NCI-H2081 (cell line): ENCODE data around the gene DMWD.
"Not testable (repeated sequence)": the region's sequence is repeated elsewhere in the genome, so short reads cannot be mapped to it uniquely, and the experiment has no call there.

Source experiments
- DNase-seq, 2 experiments: peaks; one replicate each; lab custom pipeline; 2025; lab: John Stamatoyannopoulos, UW

Gene DMWD

DNA sequence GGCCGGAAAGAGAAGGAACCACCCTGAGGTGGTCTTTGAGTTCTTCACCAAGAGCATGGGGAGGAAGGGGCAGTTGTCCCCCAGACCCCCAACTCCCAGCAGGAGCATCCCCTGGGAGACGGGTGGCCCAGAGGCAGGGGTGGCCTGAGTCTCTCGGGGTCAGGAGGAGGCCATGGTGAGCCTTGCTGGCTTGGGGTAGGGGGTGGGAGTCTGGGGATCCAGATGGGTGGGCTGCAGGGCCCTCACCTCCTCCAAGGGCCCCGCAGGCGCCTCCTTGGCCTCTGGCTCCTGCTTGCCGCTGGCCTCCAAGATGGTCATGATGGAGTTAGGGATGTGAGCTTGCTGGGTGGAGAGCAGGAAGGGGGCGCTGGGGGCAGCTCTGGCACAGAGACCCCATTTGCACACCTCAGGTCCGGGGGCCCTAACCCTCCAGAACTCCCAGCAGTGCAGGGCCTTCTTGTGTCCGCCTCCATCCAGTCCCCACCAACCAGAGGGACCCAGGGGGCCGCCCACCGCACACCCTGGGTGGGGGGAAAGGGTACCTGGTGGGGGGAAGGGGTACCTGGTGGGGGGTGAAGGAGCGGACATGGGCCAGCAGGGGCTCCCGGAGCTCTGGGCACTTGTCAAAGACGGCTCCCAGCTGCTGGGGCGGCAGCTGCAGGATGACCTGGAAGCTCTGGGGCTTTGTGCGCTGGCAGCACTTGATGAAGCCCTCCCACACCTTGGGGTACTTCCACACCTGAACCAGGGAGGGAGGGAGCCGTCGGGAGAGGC, 23.8 kb upstream of the DMWD start:
- DNase-seq = no peak

DNA sequence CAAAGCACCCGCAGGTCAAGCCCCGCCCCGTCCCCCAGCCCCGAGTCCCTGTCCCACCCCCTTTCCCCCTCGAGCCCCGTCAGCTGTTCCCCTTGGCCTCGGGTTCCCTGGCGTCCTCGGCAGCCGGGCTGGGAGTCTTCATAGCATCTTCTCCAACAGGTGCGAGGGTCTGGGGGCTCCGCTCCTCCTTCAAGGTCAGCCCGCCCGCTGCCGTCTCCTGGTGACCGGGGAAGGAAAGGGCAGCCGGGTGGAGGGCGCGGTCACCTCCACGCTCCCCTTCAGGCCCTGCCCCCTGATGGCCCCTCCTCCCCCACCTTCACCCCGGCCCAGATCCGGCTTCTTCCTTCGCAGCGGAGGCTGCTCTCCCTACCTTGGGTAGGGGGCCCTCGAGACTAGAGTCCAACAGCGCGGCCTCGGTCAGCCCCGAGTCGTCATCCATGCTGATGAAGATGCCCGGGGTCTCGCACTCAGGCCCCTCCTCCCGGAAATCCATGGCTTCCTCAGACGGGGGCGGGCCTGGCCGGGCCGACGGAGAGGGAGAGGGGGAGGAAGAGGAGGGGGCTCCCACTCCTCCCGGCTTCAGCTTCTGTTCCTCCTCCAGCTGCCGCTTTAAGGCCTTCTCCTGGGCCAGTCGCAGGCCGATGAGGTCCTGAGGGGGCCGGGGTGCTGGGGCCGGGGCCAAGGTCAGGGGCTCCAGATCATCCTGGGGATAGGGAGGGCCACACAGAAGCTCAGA, 23.0 kb upstream of the DMWD start:
- no peak for DNase-seq

DNA sequence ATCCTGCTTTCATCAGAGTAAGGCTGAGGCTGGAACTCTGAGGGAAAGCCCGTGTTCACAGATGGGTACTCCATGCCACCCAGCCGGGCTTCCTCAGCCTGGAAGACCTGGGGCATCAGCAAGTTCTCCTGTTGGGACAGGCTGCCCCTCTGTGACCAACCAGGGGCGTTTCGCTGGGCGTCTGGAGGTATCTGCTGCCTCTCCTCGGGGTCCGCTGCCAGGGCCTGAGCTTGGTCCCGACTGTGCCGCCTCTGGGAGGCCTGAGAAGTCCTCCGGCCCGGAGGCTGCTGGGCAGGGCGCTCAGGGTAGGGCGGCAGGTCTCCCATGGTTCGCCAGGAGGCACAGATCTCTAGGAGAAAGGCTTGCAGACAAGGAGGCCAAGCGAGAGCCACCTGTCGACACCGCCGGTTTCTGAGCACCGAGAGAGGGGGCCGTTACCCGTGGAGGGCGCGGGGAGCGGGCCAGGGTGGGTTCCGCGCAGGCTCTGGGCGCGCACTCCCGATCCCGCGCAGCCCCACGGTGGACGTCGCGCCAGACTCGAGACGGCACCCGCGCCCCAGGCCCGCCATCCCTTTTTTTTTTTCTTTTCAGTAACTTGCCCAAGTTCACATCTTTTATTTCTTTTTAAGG, 22.3 kb upstream of the DMWD start, which contains the start of gene RSPH6A:
Gene RSPH6A, minus strand, starts transcription at position 458 of the 630 bp plus-strand sequence. Its CDS starts 132 bp downstream, at position 326.
- no peak for DNase-seq

DNA sequence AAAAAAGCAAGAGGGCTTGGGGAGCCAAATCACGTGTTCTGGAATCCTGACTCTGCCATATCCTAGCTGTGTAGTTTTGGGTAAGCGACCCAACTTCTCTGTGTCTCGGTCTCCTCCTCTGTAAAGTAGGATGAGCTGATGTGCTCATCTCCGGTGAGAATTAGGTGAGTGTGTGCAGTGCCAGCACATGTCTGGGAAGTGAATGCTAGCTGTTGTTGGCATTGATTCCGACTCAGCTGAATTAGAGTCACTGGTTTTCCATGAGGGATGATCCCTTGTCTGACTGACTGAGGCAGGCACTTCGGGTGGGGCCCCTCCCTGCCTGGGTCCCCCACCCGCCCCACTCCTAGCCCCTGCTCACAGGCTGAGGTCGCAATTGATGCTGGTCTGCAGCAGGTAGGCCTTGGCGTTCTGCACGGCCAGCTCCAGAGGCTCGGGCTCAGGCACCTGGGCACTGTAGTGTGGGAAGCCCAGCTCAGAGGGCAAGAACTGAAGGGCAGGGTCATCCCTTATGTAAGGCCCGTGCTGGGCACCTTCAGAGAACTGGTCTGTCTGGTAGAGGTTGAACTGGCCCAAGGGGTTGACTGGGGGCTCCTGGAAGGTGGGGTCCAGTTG, 21.6 kb upstream of the DMWD start:
- DNase-seq = no peak

DNA sequence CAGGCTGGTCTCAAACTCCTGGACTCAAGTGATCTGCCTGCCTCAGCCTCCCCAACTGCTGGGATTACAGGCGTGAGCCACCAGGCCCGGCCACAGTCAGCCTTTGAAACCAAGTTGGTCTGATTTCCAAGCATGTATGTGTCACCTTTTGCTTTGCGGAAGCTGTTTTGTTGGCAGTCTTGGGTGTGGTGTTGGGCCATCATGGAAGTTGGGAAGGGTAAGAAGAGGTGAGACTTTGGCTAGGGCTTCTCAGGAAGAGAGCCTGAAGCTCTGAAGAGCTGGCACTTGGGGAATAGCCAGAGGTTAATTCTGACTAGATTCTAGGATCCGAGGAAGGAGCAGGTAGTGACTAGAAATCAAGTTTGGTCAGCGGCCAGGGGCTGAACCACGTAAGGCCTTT, 19.7 kb upstream of the DMWD start:
- no peak for DNase-seq

DNA sequence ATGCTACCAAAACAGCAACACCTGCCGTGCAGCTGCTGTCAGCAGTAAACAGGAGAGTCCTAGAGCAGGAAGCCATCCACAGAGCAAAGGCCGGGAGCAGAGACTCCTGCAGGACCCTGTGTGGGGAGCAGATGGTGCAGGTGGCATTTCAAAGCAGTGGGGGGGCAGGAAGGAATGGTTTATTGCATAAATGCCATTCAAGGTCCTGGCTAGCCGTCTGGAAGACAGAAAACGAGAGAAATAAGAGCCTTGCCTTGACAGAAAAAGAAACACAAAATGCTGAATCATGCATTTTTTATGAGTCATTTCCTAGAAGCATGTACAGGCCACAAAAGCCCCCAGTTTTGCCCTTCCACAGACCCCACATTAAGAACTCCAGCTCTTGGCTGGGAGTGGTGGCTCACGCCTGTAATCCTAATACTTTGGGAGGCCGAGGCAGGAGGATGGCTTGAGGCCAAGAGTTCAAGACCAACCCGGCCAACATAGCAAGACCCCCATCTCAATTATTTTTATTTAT, 17.1 kb upstream of the DMWD start:
- peak; percentile 59 to 76 for DNase-seq

DNA sequence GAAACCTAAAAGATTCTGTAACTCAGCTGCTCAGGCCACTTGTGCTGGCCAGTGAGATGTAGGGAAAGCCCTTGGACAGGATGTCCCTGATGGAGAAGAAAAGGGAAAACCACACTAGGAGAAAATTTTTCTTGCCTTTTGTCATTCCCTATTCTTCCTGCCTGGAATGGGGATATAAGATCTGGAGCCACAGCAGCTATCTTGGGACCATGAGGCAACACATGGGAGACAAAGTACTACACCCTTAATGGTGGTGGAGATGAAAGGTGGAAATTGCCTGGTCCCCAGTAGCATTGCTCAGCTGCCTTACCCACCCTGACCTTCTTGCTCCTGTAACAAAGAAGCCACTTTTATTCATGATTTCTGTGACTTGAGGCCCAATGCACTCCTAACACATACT, 13.1 kb upstream of the DMWD start:
- no peak for DNase-seq

DNA sequence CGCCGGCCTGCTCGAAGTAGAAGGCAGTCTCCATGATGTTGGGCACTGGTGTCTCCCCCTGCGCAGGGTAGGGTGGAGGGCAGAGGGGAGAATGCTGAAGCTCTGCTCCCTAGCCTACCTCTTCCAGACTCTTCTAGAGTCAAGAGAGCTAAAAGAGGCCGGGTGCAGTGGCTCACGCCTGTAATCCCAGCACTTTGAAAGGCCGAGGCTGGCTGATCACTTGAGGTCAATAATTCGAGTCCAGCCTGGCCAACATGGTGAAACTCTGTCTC, 12.2 kb upstream of the DMWD start:
- DNase-seq = no peak

DNA sequence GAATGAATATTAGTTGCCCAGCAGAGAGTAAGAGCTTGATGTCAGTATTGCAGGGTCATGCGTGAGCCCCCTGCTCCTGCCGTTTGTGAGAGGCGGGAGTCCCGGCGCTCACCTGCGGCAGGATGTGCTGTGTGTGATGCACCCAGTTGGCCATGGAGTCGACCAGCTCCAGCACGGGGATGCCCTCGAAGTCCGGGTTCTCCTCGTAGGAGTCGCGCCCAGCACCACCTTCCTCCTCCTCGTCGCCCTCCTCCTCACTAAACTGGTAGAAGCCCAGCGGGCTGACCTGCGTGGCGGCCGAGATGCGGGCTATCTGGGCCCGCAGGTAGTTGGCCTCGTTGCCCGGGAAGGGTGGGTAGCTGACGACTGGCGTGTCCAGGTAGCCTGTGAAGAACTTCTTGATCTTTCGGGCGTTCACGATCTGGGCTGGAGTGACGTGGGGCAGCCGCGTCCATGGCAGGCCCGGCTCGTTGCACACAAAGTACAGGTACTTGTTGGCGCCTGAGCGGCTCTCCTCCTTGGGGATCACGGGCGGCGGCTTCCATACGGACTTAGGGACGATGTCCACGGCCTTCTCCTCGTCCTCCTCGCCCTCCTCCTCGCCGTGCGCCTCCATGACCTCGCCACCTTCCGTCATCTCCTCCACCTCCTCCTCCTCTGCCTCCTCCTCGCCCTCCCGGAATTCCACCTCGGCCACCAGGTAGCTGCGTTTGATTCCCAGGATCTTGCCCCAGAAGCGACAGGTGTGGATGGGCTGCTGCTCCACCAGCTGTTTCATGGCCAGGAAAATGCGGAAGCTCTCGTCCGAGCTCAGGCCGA, 11.7 kb upstream of the DMWD start:
- no peak for DNase-seq

DNA sequence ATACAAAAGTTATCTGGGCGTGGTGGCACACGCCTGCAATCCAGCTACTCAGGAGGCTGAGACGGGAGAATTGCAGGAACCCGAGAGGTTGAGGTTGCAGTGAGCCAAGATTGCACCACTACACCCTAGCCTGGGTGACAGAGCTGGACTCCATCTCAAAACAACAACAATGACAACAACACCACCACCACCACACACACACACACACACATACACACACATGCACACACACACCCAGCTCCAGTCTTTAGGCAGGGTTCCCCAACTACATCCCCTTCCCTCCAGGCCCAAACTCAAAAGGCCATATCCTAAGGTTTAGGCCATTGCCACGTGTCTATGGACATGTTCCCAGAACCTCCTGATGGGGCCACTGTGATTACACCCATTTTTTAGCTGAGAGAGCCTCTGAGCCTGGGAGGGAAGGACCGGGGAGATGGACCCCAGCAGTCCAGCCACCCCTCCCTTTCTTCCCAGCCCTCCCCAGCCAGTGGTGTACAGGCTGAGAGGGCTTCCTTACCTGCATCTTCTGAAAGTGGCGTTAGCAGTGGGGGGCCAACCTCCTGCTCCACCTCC, 9.0 kb upstream of the DMWD start:
- no peak for DNase-seq

DNA sequence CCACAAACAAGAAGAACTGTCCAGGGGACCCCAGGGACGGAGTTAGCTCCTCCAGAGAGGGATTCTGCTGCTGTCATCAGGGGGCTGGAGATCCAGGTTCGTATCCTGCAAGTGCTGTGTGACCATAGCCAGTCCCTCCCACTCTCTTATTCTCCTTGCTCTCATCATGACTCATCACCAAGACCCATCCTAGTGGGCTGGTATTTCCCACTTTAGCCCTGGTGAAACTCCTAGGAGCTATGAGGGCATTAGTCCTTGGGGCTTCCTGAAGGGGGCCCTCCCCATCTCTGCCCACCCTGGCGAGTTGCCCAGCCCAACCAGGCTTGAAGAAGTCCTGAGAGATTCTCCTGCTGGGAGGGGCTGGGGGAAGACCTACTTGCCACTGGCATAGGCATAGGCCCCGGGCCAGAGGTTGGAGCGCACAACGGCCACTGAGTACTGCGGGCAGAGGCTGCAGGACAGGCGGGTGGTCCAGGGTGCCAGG, 7.5 kb upstream of the DMWD start:
- no peak for DNase-seq

DNA sequence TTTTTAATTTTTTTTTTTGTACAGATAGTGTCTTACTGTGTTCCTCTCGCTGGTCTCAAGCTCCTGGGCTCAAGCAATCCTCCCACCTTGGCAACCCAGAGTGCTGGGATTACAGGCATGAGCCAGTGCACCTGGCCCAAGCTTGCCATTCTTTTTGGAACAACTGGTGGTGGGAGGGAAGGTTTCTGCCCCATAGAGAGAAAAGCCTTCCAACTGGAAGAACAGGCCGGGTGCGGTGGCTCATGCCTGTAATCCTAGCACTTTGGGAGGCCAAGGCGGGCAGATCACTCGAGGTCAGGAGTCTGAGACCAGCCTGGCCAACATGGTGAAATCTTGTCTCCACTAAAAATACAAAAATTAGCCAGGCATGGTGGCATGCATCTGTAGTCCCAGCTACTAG, 6.9 kb upstream of the DMWD start:
- not testable (repeated sequence) for DNase-seq

DNA sequence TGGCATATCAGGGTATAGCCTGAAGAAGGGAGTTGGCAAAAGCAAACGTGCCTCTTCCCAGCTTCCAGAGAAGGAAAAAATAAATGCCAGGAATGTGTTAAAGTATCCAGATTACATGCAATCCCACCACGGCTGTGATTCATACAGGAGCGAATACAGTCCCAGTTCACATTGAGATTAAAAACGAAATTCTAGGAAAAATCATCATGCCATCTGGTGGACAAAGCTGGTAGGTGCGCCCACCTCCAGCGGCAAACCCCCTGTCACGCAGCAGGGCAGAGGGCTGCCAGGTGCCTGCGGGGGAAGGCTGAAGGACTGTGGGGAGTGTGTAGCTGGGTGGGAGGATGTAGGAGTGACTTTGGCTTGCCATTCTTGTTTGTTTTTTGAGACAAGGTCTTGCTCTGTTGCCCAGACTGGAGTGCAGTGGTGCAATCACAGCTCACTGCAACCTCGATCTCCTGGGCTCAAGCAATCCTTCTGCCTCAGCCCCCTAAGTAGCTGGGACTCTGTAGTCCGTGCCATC, 6.4 kb upstream of the DMWD start:
- DNase-seq = peak; percentile 41 to 79

DNA sequence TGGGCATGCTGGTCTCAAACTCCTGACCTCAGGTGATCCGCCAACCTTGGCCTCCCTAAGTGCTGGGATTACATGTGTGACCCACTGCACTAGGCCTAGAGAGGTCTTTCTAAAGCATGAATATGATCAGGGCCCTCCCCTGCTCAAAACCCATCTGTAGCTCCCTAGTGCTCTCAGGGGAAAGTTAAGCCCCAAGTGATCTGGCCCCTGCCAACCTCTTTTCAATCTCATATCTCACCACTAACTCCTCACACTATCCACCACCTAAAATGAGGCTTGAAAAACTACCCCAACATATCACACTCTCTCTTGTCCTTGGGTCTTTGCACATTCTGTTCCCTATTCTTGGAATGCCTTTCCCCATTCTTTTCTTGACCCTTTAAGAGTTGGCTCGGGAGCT, 2.0 kb upstream of the DMWD start:
- no peak for DNase-seq

DNA sequence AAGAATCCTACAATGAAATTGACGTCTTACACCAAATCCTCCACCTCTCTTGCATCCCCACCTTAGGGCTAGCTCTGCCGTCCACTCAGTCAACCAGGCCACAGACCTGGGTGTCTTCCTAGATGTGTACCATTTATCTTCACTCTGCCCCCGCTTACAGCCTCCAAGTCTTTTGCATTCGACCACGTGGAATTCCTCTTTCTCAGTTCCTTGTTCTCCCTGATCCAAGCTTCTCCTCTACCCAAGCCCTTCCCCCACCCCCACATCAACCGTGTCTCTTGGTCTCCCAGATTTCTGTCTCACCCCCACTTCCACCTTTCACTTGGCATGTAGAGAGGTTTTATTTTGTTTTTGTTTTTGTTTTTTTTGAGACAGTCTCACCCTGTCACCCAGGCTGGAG, 1.2 kb upstream of the DMWD start:
- DNase-seq = no peak

DNA sequence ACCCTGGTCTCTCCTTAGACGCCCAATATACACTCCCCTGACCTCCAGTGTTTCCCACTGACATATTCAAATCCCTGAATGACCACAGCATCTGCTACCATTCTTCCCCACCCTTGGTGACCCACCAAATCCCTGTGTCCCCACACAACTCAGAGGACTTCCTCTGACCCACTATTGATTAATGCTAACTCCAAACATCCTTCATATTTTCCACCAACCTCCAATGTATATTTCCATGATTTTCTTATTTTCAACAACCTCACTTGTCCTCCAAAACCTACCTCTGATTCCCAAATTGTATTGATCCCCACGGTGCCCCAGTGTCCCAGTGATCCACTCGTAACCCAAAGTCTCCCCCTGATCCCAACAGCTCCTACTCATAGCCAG, 526 bp upstream of the DMWD start:
- DNase-seq = no peak

DNA sequence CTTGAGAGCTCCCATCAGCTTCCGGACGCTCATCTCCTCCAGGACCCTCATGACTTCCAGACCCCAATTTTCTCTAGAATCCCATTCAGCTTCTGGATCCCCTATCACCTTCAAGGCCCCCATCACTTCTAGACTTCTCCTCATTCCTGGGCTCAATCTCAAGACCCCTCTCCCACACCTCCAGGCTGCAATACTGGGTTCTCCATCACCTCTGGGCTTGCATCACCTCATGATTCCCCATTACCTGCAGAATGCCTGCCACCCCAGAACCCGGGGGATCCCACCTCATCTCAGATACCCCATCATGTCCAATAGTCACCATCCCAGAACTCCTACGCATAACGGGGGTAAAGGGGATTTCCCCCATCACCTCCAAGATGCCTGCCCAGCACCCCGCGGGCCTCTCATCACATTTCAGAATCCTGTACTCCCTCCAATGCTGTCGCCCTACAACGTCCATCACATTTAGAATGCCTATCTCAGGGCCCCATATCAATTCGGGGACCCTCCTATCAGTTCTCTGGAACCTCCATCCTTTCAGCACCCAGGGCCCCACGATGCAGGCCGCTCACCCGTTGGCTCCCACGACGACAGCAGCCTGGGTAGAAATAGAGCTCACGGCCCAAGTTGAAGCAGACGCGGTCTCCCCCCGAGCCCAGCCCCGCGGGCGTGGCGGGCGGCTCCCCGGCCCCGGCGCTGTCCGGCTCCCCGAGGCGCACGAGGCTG, 738 bp downstream of the DMWD start:
- DNase-seq = no peak

DNA sequence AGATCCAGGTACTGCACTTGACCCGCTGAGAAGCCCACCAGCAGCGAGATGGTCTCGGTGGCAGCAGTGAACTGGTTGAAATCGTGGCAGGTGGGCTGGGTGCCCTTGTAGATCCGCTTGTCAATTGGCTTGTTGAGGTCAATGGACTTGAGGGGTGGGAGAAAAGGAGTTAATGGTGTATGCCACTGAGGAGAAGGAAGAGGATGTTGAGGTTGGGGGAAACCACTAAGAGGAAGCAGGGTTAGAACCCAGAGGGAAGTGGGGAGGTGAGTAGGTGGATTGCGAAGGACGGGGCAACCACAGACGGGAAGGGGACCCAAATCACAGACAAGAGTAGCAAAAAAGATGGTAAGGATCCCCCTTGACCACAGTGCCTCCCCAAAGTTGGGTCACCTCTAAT, 1.7 kb downstream of the DMWD start:
- DNase-seq = no peak

DNA sequence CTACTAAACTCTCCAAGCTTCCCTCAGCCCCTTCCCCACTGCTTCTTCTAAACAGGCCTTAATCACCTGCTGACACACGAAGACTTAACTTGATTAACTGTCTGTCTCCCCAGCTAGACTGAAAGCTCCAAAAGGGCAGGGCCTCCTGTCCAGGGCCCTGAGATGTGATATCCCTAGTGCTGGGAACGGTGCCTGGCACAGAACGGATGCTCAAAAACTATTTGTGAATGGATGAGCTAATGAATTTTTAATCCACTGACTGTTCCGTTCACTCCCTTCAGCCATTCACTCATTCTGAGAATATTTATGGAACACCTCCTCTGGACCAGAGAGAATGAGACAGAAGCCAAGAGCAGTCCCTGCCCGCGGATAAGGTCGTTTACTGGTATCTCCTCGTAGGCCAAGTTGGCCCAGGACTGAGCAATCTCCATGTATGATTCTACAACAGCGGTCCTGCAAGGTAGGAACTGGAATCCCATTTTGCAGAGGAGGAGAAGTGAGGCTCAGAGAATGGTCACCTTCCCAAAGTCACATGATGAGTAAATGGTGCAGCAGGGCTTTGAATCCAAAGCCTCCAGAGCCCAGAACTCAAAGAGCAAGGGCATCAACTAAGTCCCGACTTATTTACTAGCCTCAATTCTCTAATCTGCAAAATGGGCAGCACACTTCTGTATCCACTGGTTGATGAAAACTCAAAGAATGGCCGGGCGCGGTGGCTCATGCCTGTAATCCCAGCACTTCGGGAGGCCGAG, 3.4 kb downstream of the DMWD start:
- DNase-seq = no peak

DNA sequence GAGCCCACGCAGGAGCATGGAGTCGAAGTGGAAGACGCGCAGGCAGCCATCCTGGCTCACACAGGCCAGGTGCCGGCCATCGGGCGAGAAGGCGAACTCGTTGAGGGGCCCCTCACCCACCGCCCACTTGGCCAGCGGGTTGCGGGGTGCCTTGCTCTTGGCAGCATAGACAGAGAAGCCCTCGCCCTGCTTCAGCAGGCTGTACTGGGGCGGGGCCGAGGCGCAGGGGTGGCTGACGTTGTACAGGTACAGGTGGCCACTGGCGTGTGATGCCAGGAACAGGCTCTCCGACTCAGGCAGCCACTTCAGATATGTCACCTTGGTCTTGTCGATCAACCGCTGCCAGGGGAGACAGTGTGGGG, 6.1 kb downstream of the DMWD start:
- DNase-seq = no peak
